PC-9 (cell line): ENCODE measurements around the gene LBX2. TPM values are rescaled to one million over a fixed set of nuclear protein-coding genes. Genes with fewer than 3 reads are reported as not detected.

ENCODE experiments used
- BruUV-seq: library from RNA; stranded (reverse); fragments of 400-500 nt; replicated peaks from 2 replicates; lab custom pipeline; 2021; lab: Mats Ljungman, UMichigan
- CTCF ChIA-PET: fragments of 300-600 bp; sonication (Branson Sonifier 250); formaldehyde crosslinking; loops from one replicate; lab custom pipeline; 2022; ENCODE audit warnings: antibody characterized with exemption; lab: Charles Lee
- POLR2A ChIA-PET: fragments of 300-600 bp; sonication (Branson Sonifier 250); formaldehyde crosslinking; loops from one replicate; lab custom pipeline; 2022; ENCODE audit warnings: antibody characterized with exemption; ENCODE audit not compliant: unreplicated experiment; lab: Charles Lee
- DNase-seq, 2 experiments: peaks; one replicate each; pipeline versions ENCODE4 v3.0.0 to v3.0.0-alpha.2; 2015 to 2022; ENCODE audit warnings: mixed read lengths in 1 of 2
- H2AFZ ChIP-seq: fragments of 200-600 bp; sonication (generic); 2 replicates; pipeline ENCODE4 v1.8.1; 2017; ENCODE audit warnings: antibody characterized with exemption
- H3F3A ChIP-seq: fragments of 200-600 bp; sonication (generic); 2 replicates; pipeline ENCODE4 v1.8.1; 2017; ENCODE audit warnings: antibody characterized with exemption, mild to moderate bottlenecking, low read depth; ENCODE audit not compliant: insufficient read depth
- H3K27ac ChIP-seq: fragments of 200-600 bp; sonication (generic); 2 replicates; pipeline ENCODE4 v1.6.1; 2016; ENCODE audit warnings: mixed run types
- H3K27me3 ChIP-seq: fragments of 200-600 bp; sonication (generic); 2 replicates; pipeline ENCODE4 v1.6.1; 2016; ENCODE audit warnings: low read depth, mixed run types; ENCODE audit not compliant: insufficient read depth
- H3K36me3 ChIP-seq: fragments of 200-600 bp; sonication (generic); 2 replicates; pipeline ENCODE4 v1.6.1; 2016; ENCODE audit warnings: low read depth, mixed run types
- H3K4me1 ChIP-seq: fragments of 200-600 bp; sonication (generic); replicated peaks from 2 replicates; pipeline ENCODE4 v1.6.1; 2016; ENCODE audit warnings: mixed run types; ENCODE audit not compliant: insufficient read depth
- H3K4me2 ChIP-seq: fragments of 200-600 bp; sonication (generic); 2 replicates; pipeline ENCODE4 v1.6.1; 2017; ENCODE audit warnings: mixed run types
- H3K4me3 ChIP-seq: fragments of 200-600 bp; sonication (generic); 2 replicates; pipeline ENCODE4 v1.6.1; 2016; ENCODE audit warnings: mixed run types
- H3K79me2 ChIP-seq: fragments of 200-600 bp; sonication (generic); 2 replicates; pipeline ENCODE4 v1.6.1; 2017; ENCODE audit warnings: low read depth, mixed run types
- H3K9me2 ChIP-seq: fragments of 200-600 bp; sonication (generic); 2 replicates; pipeline ENCODE4 v1.8.1; 2017; ENCODE audit warnings: mild to moderate bottlenecking; ENCODE audit not compliant: insufficient read depth
- H3K9me3 ChIP-seq: fragments of 200-600 bp; sonication (generic); 2 replicates; pipeline ENCODE4 v1.8.1; 2016; ENCODE audit warnings: low read depth; ENCODE audit not compliant: insufficient read depth
- H4K20me1 ChIP-seq: fragments of 200-600 bp; sonication (generic); 2 replicates; pipeline ENCODE4 v1.8.1; 2017; ENCODE audit not compliant: insufficient read depth
- EZH2 ChIP-seq: fragments of 200-600 bp; sonication (generic); IDR thresholded peaks from 2 replicates; pipeline ENCODE4 v1.8.0; 2017; ENCODE audit warnings: antibody characterized with exemption, low read depth
- intact Hi-C: fragments of 100-400 bp; cut with micrococcal nuclease; formaldehyde crosslinking; loops from one replicate; pipeline ENCODE4 v1.10.0; 2022; ENCODE audit not compliant: unreplicated experiment
- total RNA-seq: library from RNA; stranded (reverse); gene quantifications from 2 replicates; pipeline ENCODE4 v1.2.3, GENCODE V29; 2021
- TF ChIP-seq, protein P1 (sequence below): fragments of 200-600 bp; sonication (generic); conservative IDR thresholded peaks from 2 replicates; pipeline ENCODE4 v1.6.1; 2017; ENCODE audit warnings: mixed run types, antibody characterized with exemption, mild to moderate bottlenecking, moderate library complexity

The LBX2 gene
- total RNA-seq, 1 experiment from 2014 or later: 0.76 TPM

GRCh38 chr2:74505448-74506246 lies 6.2 kb upstream of the LBX2 start:
- Histone ChIP-seq H3K4me3 (peak overlapping the region; percentile 64; the same call in 1 of the 2 replicates), H3K4me1 (peaks cover 26% of the 10 kb centered on the region), H3K9me2 (no peaks in the 10 kb centered on the region), H3K4me2 (peak overlapping the region; percentile 99), H3K36me3 (0 out of 2 replicates have a peak, but pooled peaks cover 10% of the 10 kb centered on the region), H3K9me3 (no peaks in the 10 kb centered on the region), H3K27ac (no peak overlapping the region), H3K27me3 (no peaks in the 10 kb centered on the region), H4K20me1 (no peaks in the 10 kb centered on the region), H3F3A (peaks cover 29% of the 10 kb centered on the region; the same call in 1 of the 2 replicates), H2AFZ (no peak overlapping the region), H3K79me2 (peaks cover 23% of the 10 kb centered on the region)
- ChIA-PET POLR2A (no interaction called here), CTCF (no interaction called here)
- no TSS peak for BruUV-seq
- DNase-seq: no peak
- intact Hi-C loops: loop anchor here (2.0 to 10.0 kb wide), 2 partner anchors 51 to 339 kb away; partner anchors contain the start of gene INO80B
- TF ChIP-seq EZH2: no peak
- TF ChIP-seq, protein P1, sequence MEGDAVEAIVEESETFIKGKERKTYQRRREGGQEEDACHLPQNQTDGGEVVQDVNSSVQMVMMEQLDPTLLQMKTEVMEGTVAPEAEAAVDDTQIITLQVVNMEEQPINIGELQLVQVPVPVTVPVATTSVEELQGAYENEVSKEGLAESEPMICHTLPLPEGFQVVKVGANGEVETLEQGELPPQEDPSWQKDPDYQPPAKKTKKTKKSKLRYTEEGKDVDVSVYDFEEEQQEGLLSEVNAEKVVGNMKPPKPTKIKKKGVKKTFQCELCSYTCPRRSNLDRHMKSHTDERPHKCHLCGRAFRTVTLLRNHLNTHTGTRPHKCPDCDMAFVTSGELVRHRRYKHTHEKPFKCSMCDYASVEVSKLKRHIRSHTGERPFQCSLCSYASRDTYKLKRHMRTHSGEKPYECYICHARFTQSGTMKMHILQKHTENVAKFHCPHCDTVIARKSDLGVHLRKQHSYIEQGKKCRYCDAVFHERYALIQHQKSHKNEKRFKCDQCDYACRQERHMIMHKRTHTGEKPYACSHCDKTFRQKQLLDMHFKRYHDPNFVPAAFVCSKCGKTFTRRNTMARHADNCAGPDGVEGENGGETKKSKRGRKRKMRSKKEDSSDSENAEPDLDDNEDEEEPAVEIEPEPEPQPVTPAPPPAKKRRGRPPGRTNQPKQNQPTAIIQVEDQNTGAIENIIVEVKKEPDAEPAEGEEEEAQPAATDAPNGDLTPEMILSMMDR: no peak

DNA sequence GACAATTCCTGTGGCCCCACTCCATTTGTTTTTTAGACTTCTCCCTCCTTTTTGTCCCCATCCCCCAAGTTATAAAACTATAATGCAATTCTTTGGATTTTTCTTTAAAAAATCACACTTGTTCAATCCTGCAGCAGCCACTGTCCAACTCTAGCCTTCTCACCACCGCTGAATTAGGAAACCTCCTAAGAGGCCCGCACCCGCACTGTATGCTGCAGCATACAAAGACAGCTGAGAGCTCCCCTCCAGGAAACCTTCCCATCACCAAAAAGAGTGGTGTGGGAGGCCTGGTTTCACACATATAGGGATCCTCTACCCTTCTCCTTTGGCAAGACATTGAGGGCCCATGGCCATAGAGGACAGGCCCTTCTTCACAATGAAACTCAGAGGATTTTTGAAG lies 5.2 kb upstream of the LBX2 start:
- Histone ChIP-seq H3K27me3 (no peaks in the 10 kb centered on the region), H3K36me3 (0 out of 2 replicates have a peak, but pooled peaks cover 10% of the 10 kb centered on the region), H3K4me3 (no peak overlapping the region), H2AFZ (no peak overlapping the region), H3K4me2 (no peak overlapping the region), H3K27ac (no peak overlapping the region), H3K79me2 (peaks cover 23% of the 10 kb centered on the region), H3K9me2 (no peaks in the 10 kb centered on the region), H3F3A (peaks cover 35% of the 10 kb centered on the region; the same call in 1 of the 2 replicates), H4K20me1 (no peaks in the 10 kb centered on the region), H3K9me3 (no peaks in the 10 kb centered on the region), H3K4me1 (peaks cover 26% of the 10 kb centered on the region)
- CTCF ChIA-PET: no interaction called here
- BruUV-seq: no TSS peak
- POLR2A ChIA-PET: no interaction called here
- no peak for DNase-seq
- intact Hi-C loops: loop anchor here (10.0 kb wide), 1 partner anchor 340 kb away; no protein-coding TSS in a partner anchor
- TF ChIP-seq EZH2: no peak
- TF ChIP-seq, protein P1: no peak

- Histone ChIP-seq H4K20me1 (no peaks in the 10 kb centered on the region), H3K4me1 (peaks cover 27% of the 10 kb centered on the region), H3K79me2 (peaks cover 26% of the 10 kb centered on the region), H3K36me3 (0 out of 2 replicates have a peak, but pooled peaks cover 10% of the 10 kb centered on the region), H3K4me3 (no peak overlapping the region), H3K27me3 (no peaks in the 10 kb centered on the region), H2AFZ (no peak overlapping the region), H3K27ac (no peak overlapping the region), H3F3A (peaks cover 35% of the 10 kb centered on the region; the same call in 1 of the 2 replicates), H3K9me3 (no peaks in the 10 kb centered on the region), H3K9me2 (no peaks in the 10 kb centered on the region), H3K4me2 (no peak overlapping the region)
- intact Hi-C loops: loop anchor here (10.0 kb wide), 1 partner anchor 341 kb away; no protein-coding TSS in a partner anchor
- POLR2A ChIA-PET: no interaction called here
- no peak for DNase-seq
- no TSS peak for BruUV-seq
- CTCF ChIA-PET: no interaction called here
- TF ChIP-seq EZH2: no peak
- TF ChIP-seq, protein P1: no peak
These were observed 4.4 kb upstream of the LBX2 start for GRCh38 chr2:74503506-74504475.
